Pancreas (tissue), 10 donors: ENCODE results near the gene PSMA8. TPM values are rescaled to one million over a fixed set of nuclear protein-coding genes. Genes with fewer than 3 reads are reported as not detected.
"Not testable (repeated sequence)": the region's sequence is repeated elsewhere in the genome, so short reads cannot be mapped to it uniquely, and the experiment has no call there.

ENCODE experiments used
- ATAC-seq, 4 donors: fragments of 200-7000 bp; cut with Tn5 transposase; one replicate each; pipeline versions ENCODE4 v1.8.0 to v1.9.1; 2020; ENCODE audit warnings: mild to moderate bottlenecking in 4 of 4, moderate library complexity in 4 of 4
- DNase-seq, 6 donors: peaks; one replicate each; pipeline ENCODE4 v3.0.0-alpha.2; 2020
- FAIRE-seq: peaks from 2 replicates; lab custom pipeline; 2012; peaks lifted over from hg19 to GRCh38; lab: Jason Lieb, UNC
- H3K27ac ChIP-seq, 4 donors: fragments of 200-600 bp; sonication (generic); 1 replicate in 3 of 4; 2 replicates in 1 of 4; pipeline versions ENCODE4 v1.5.0 to v1.8.0; 2020
- H3K27me3 ChIP-seq, 4 donors: fragments of 200-600 bp; one replicate each; pipeline ENCODE4 v1.8.0; 2021
- H3K36me3 ChIP-seq, 3 donors: fragments of 200-600 bp; sonication (generic) in 1 of 3; one replicate each; pipeline versions ENCODE4 v1.5.0 to v1.8.0; 2020 to 2021
- H3K4me1 ChIP-seq, 3 donors: fragments of 200-600 bp; one replicate each; pipeline ENCODE4 v1.8.0; 2021
- H3K4me3 ChIP-seq, 4 donors: fragments of 200-600 bp; sonication (generic) in 2 of 4; one replicate each; pipeline versions ENCODE4 v1.5.0 to v1.8.0; 2020 to 2021
- H3K9me3 ChIP-seq, 4 donors: fragments of 200-600 bp; one replicate each; pipeline ENCODE4 v1.8.0; 2021
- WGBS, 2 donors: extraction: QIAGEN DNeasy Blood & Tissue Kit; methylation state at CpG; one replicate each; pipeline ENCODE4 v1.1.7; 2013; 5-methylcytosine and 5-hydroxymethylcytosine counted together
- intact Hi-C, 3 donors: fragments of 100-400 bp; cut with DNase I; formaldehyde crosslinking; loops; one replicate each; pipeline versions ENCODE4 v1.11.1 to v1.14.2; 2022
- polyA plus RNA-seq, 2 donors: library from polyadenylated mRNA; stranded (reverse); fragments of 200-250 nt; gene quantifications; one replicate each; pipeline ENCODE4 v1.2.3, GENCODE V29; 2013
- total RNA-seq, 6 donors: library from RNA; stranded (reverse); fragmentation: NEBNext Ultra II Directional in 4 of 6; extraction: Animal tissue kit (Norgen Biotek cat#: 25700) in 4 of 6; gene quantifications; one replicate each; pipeline versions ENCODE4 v1.2.1 to v1.2.4, GENCODE V29; 2021 to 2023
- TF ChIP-seq, protein P1 (sequence below), 4 donors: fragments of 200-600 bp; sonication (generic) in 3 of 4; IDR thresholded peaks; one replicate each; pipeline versions ENCODE4 v1.5.0 to v1.8.0; 2021; ENCODE audit warnings: antibody characterized with exemption in 4 of 4
- donor health status: healthy with polysubstance abuse.
- donor health status: DM: no; HTN: no; CAD: no; lungs with moderate emphysema.
- donor health status: DM: no; HTN: no; CAD: no.
- donor health status: control.
- donor health status: control.
- donor health status: Bipolar disorder and iron deficiency.
- donor health status: DM: yes; HTN: yes; CAD: no.
- donor health status: DM: no; HTN: no; CAD: no.
- donor health status: DM: no; HTN: no; CAD: no.
- donor health status: DM: yes; HTN: yes; CAD: no.

The PSMA8 gene
- total and polyA plus RNA-seq, 8 donors, result not detected

GRCh38 chr18:26233208-26233607 is 99.5 kb downstream of the PSMA8 start:
- intact Hi-C loops, result no loop called here
- Histone ChIP-seq H3K4me3 (no peak overlapping the region), H3K27me3 (no peaks in the 10 kb centered on the region), H3K36me3 (no peaks in the 10 kb centered on the region), H3K4me1 (peaks cover 0 to 8% (median under 1%) of the 10 kb centered on the region in 3 donors), H3K27ac (no peak overlapping the region), H3K9me3 (no peaks in the 10 kb centered on the region)
- 78 to 81% methylated on average over 5 of the region's 5 CpGs for WGBS, 2 donors
- DNase-seq (no peak), ATAC-seq (no peak), FAIRE-seq (no peak)
- TF ChIP-seq, protein P1, sequence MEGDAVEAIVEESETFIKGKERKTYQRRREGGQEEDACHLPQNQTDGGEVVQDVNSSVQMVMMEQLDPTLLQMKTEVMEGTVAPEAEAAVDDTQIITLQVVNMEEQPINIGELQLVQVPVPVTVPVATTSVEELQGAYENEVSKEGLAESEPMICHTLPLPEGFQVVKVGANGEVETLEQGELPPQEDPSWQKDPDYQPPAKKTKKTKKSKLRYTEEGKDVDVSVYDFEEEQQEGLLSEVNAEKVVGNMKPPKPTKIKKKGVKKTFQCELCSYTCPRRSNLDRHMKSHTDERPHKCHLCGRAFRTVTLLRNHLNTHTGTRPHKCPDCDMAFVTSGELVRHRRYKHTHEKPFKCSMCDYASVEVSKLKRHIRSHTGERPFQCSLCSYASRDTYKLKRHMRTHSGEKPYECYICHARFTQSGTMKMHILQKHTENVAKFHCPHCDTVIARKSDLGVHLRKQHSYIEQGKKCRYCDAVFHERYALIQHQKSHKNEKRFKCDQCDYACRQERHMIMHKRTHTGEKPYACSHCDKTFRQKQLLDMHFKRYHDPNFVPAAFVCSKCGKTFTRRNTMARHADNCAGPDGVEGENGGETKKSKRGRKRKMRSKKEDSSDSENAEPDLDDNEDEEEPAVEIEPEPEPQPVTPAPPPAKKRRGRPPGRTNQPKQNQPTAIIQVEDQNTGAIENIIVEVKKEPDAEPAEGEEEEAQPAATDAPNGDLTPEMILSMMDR (IDR thresholded peaks at IDR 0.05), result no peak

DNA sequence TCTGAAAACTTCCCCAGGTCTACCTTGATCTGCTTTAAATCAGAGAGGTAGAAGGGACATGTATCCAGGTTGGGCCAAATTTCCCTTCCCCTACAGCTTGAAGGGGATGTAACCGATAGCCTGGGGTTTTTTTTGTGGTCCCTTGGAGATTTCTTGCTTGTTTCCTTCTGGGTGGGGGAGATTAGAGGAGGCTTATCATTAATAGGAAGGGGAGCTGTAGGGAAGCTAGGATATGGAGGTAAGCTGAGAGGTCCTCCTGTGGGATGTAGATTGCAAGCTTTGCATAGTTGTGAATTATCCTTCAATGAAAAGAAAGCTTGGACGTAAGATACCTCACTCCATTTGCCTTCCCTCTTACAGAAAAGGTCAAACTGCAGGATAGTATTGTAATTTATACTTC is 103.7 kb downstream of the PSMA8 start:
- H3K27ac ChIP-seq, H3K4me1 ChIP-seq, DNase-seq, ATAC-seq, H3K9me3 ChIP-seq, H3K27me3 ChIP-seq, FAIRE-seq, H3K4me3 ChIP-seq, H3K36me3 ChIP-seq, intact Hi-C loops: not testable (repeated sequence)
- 91 to 98% methylated on average over 2 of the region's 2 CpGs for WGBS, 2 donors

GRCh38 chr18:26238718-26239117 is 105.0 kb downstream of the PSMA8 start:
- H3K27ac ChIP-seq, H3K36me3 ChIP-seq, H3K9me3 ChIP-seq, H3K4me1 ChIP-seq, intact Hi-C loops, H3K4me3 ChIP-seq, ATAC-seq, FAIRE-seq, H3K27me3 ChIP-seq, DNase-seq: not testable (repeated sequence)
- 92 to 93% methylated on average over 4 of the region's 4 CpGs for WGBS, 2 donors

- FAIRE-seq, intact Hi-C loops, H3K27ac ChIP-seq, ATAC-seq, H3K36me3 ChIP-seq, H3K4me3 ChIP-seq, DNase-seq, H3K9me3 ChIP-seq, H3K27me3 ChIP-seq, H3K4me1 ChIP-seq: not testable (repeated sequence)
- 82 to 90% methylated on average over 3 of the region's 4 CpGs for WGBS, 2 donors
These were observed 108.7 kb downstream of the PSMA8 start for GRCh38 chr18:26242392-26242791.

Other genes starting within 250 kb of the PSMA8 start
- gene SS18, start 43.3 kb upstream of the PSMA8 start, total RNA-seq, result 10 to 100 TPM; 18.4 to 38.0 (median 20.2) TPM
- 10 to 100 TPM; 17.0 to 36.2 TPM for gene SS18, start 43.3 kb upstream of the PSMA8 start, polyA plus RNA-seq
- 1 to 10 TPM; 1.5 to 3.4 (median 2.7) TPM for gene TAF4B, start 92.6 kb downstream of the PSMA8 start, total RNA-seq
- 1 to 10 TPM in 1 of 2 donors, under 1 TPM in 1; 0.94 to 1.1 TPM for gene TAF4B, start 92.6 kb downstream of the PSMA8 start, polyA plus RNA-seq